ENCODE results near the gene MYO3A. TPM values are rescaled to one million over a fixed set of nuclear protein-coding genes. Genes with fewer than 3 reads are reported as not detected.

The MYO3A gene
- polyA plus RNA-seq, 3 donors = not detected

DNA sequence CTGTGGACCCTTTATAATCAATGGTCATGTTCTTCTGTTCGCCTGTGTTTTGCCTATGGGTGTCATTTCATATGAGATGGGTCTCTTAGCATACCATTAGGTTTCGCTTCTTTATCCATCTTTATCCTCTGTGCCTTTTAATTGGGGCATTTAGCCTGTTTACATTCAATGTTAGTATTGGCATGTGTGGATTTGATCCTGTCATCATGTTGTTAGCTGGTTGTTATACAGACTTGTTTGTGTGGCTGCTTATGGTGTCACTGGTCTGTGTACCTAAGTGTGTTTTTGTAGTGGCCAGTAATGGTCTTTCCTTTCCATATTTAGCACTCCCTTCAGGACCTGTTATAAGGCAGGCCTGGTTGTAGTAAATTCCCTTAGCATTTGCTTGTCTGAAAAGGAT is 90.3 kb downstream of the MYO3A start:
- Histone ChIP-seq H3K36me3 (replicated peaks in 1 of 2; ENCODE audit: control insufficient read depth in 1 of 2, insufficient read depth in 2 of 2, low read length in 2 of 2) (no peaks in the 10 kb centered on the region), H3K9me3 (replicated peaks in 1 of 2; ENCODE audit: control insufficient read depth in 1 of 2, insufficient read depth in 1 of 2, low read length in 2 of 2) (no peaks in the 10 kb centered on the region), H3K4me1 (ENCODE audit: control insufficient read depth in 1 of 2, insufficient read depth in 2 of 2, low read length in 2 of 2) (no peaks in the 10 kb centered on the region), H2AFZ (ENCODE audit: insufficient read depth, low read depth, low read length, poor library complexity, severe bottlenecking) (no peak overlapping the region), H3K27me3 (ENCODE audit: control insufficient read depth in 2 of 2, insufficient read depth in 2 of 2, low read length in 2 of 2) (no peaks in the 10 kb centered on the region), H3K27ac (ENCODE audit: low read depth in 1 of 2, low read length in 2 of 2) (no peak overlapping the region), H3K4me2 (replicated peaks; ENCODE audit: extremely low read depth, low read length, poor library complexity, severe bottlenecking) (no peak overlapping the region), H3K79me2 (ENCODE audit: insufficient read depth, low read length) (no peaks in the 10 kb centered on the region), H3K4me3 (replicated peaks in 1 of 3; ENCODE audit: low read depth in 2 of 3, low read length in 3 of 3) (no peak overlapping the region), H3K9ac (ENCODE audit: insufficient read depth, low read length, poor library complexity, severe bottlenecking) (no peak overlapping the region), H4K20me1 (ENCODE audit: insufficient read depth, low read length) (no peaks in the 10 kb centered on the region)
- DNase-seq = no peak
- Mint-ChIP-seq H3K36me3 (no peaks in the 10 kb centered on the region), H3K27ac (no peak overlapping the region), H3K4me3 (no peak overlapping the region), H3K27me3 (ENCODE audit: low read depth in 3 of 3) (peaks cover 0 to 3% (median 0%) of the 10 kb centered on the region in 3 donors), H3K9me3 (peaks cover 0 to 3% (median 0%) of the 10 kb centered on the region in 7 donors), H3K4me1 (no peaks in the 10 kb centered on the region)
- TF ChIP-seq, protein P1, sequence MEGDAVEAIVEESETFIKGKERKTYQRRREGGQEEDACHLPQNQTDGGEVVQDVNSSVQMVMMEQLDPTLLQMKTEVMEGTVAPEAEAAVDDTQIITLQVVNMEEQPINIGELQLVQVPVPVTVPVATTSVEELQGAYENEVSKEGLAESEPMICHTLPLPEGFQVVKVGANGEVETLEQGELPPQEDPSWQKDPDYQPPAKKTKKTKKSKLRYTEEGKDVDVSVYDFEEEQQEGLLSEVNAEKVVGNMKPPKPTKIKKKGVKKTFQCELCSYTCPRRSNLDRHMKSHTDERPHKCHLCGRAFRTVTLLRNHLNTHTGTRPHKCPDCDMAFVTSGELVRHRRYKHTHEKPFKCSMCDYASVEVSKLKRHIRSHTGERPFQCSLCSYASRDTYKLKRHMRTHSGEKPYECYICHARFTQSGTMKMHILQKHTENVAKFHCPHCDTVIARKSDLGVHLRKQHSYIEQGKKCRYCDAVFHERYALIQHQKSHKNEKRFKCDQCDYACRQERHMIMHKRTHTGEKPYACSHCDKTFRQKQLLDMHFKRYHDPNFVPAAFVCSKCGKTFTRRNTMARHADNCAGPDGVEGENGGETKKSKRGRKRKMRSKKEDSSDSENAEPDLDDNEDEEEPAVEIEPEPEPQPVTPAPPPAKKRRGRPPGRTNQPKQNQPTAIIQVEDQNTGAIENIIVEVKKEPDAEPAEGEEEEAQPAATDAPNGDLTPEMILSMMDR (IDR thresholded peaks at IDR 0.05) = no peak
- no CpG with 5 or more reads among the region's 2 CpGs for WGBS (ENCODE audit: insufficient coverage)
- intact Hi-C loops (cut with micrococcal nuclease) = no loop called here

DNA sequence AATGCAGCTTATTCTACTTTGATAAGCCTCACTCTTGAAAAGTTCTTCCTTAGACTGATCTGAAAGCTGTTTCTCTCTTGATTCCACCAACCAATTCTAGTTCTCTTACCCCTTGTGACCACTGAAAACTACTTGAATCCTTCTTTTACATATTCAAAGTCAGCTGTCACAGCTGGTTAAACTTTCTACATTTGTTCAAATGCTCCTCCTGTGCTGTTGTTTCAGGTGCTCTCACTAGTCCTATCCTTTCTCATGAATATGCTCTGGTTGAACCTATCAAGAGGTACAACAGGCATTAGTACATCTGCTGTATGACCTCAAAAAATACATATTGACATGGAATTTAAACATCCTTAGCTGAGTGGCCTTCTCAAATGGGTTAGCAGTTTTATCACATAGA is 91.5 kb downstream of the MYO3A start:
- Mint-ChIP-seq H3K9me3 (peaks cover 0 to 3% (median 0%) of the 10 kb centered on the region in 7 donors), H3K4me3 (no peak overlapping the region), H3K36me3 (no peaks in the 10 kb centered on the region), H3K27ac (no peak overlapping the region), H3K4me1 (no peaks in the 10 kb centered on the region), H3K27me3 (ENCODE audit: low read depth in 3 of 3) (peaks cover 0 to 3% (median 0%) of the 10 kb centered on the region in 3 donors)
- no peaks in the 10 kb centered on the region for H4K20me1 ChIP-seq (ENCODE audit: insufficient read depth, low read length)
- TF ChIP-seq, protein P1 (IDR thresholded peaks at IDR 0.05) = no peak
- H2AFZ ChIP-seq (ENCODE audit: insufficient read depth, low read depth, low read length, poor library complexity, severe bottlenecking) = no peak overlapping the region
- H3K27ac ChIP-seq (ENCODE audit: low read depth in 1 of 2, low read length in 2 of 2) = no peak overlapping the region
- H3K36me3 ChIP-seq (replicated peaks in 1 of 2; ENCODE audit: control insufficient read depth in 1 of 2, insufficient read depth in 2 of 2, low read length in 2 of 2) = no peaks in the 10 kb centered on the region
- no peak overlapping the region for H3K4me3 ChIP-seq (replicated peaks in 1 of 3; ENCODE audit: low read depth in 2 of 3, low read length in 3 of 3)
- no peaks in the 10 kb centered on the region for H3K27me3 ChIP-seq (ENCODE audit: control insufficient read depth in 2 of 2, insufficient read depth in 2 of 2, low read length in 2 of 2)
- H3K79me2 ChIP-seq (ENCODE audit: insufficient read depth, low read length) = no peaks in the 10 kb centered on the region
- H3K4me2 ChIP-seq (replicated peaks; ENCODE audit: extremely low read depth, low read length, poor library complexity, severe bottlenecking) = no peak overlapping the region
- H3K9ac ChIP-seq (ENCODE audit: insufficient read depth, low read length, poor library complexity, severe bottlenecking) = no peak overlapping the region
- no peaks in the 10 kb centered on the region for H3K9me3 ChIP-seq (replicated peaks in 1 of 2; ENCODE audit: control insufficient read depth in 1 of 2, insufficient read depth in 1 of 2, low read length in 2 of 2)
- no peaks in the 10 kb centered on the region for H3K4me1 ChIP-seq (ENCODE audit: control insufficient read depth in 1 of 2, insufficient read depth in 2 of 2, low read length in 2 of 2)
- intact Hi-C loops (cut with micrococcal nuclease) = no loop called here
- DNase-seq = no peak
